Measurements from ENCODE around the gene DHX57.
A peak's percentile ranks its signal among the peaks of the same experiment; 100 is the strongest.
"Not testable (repeated sequence)": the region's sequence is repeated elsewhere in the genome, so short reads cannot be mapped to it uniquely, and the experiment has no call there.

DHX57 gene

GRCh38 chr2:38793511-38793910 lies 82.2 kb downstream of the DHX57 start:
- no peak overlapping the region for H3K27ac ChIP-seq (replicated peaks)
- no peaks in the 10 kb centered on the region for H3K27me3 ChIP-seq (ENCODE audit: insufficient read depth, poor library complexity, severe bottlenecking)
- no peak for DNase-seq (ENCODE audit: low read depth in 1 of 2, low spot score in 1 of 2)
- no peak overlapping the region for H3K4me3 ChIP-seq (replicated peaks; ENCODE audit: insufficient read depth, low read length)
- TF ChIP-seq SPI1 (IDR thresholded peaks at IDR 0.05; ENCODE audit: borderline replicate concordance, low read depth) (no peak), POLR2AphosphoS5 (IDR thresholded peaks at IDR 0.05; ENCODE audit: low read depth) (no peak), CTCF (IDR thresholded peaks at IDR 0.05; ENCODE audit: insufficient read depth, low read length) (no peak), REST (IDR thresholded peaks at IDR 0.05; ENCODE audit: insufficient replicate concordance, low read depth) (no peak), GABPA (IDR thresholded peaks at IDR 0.05; ENCODE audit: low read depth) (no peak)

GRCh38 chr2:38792751-38793150 lies 83.0 kb downstream of the DHX57 start:
- DNase-seq (ENCODE audit: low read depth in 1 of 2, low spot score in 1 of 2), result no peak
- Histone ChIP-seq H3K27me3 (ENCODE audit: insufficient read depth, poor library complexity, severe bottlenecking) (no peaks in the 10 kb centered on the region), H3K27ac (replicated peaks) (no peak overlapping the region), H3K4me3 (replicated peaks; ENCODE audit: insufficient read depth, low read length) (no peak overlapping the region)
- no peak for TF ChIP-seq CTCF (IDR thresholded peaks at IDR 0.05; ENCODE audit: insufficient read depth, low read length)
- TF ChIP-seq GABPA (IDR thresholded peaks at IDR 0.05; ENCODE audit: low read depth), result no peak

GRCh38 chr2:38792321-38792720 lies 83.4 kb downstream of the DHX57 start:
- DNase-seq (ENCODE audit: low read depth in 1 of 2, low spot score in 1 of 2); H3K4me3 ChIP-seq (replicated peaks; ENCODE audit: insufficient read depth, low read length); H3K27me3 ChIP-seq (ENCODE audit: insufficient read depth, poor library complexity, severe bottlenecking); H3K27ac ChIP-seq (replicated peaks): not testable (repeated sequence)

- H3K4me3 ChIP-seq (replicated peaks; ENCODE audit: insufficient read depth, low read length), result no peak overlapping the region
- no peaks in the 10 kb centered on the region for H3K27me3 ChIP-seq (ENCODE audit: insufficient read depth, poor library complexity, severe bottlenecking)
- TF ChIP-seq SPI1 (IDR thresholded peaks at IDR 0.05; ENCODE audit: borderline replicate concordance, low read depth) (peak; percentile 84), CTCF (IDR thresholded peaks at IDR 0.05; ENCODE audit: insufficient read depth, low read length) (no peak), REST (IDR thresholded peaks at IDR 0.05; ENCODE audit: insufficient replicate concordance, low read depth) (no peak), POLR2AphosphoS5 (IDR thresholded peaks at IDR 0.05; ENCODE audit: low read depth) (no peak)
- DNase-seq (ENCODE audit: low read depth in 1 of 2, low spot score in 1 of 2), result peak in 1 of 2 experiments; percentile 9
- no peak overlapping the region for H3K27ac ChIP-seq (replicated peaks)
These were observed 84.0 kb downstream of the DHX57 start for GRCh38 chr2:38791744-38792143.

All from HL-60 (cell line).